ENCODE data around the gene BCL2L13. TPM values are rescaled to one million over a fixed set of nuclear protein-coding genes. Genes with fewer than 3 reads are reported as not detected.
"Not testable (repeated sequence)": the region's sequence is repeated elsewhere in the genome, so short reads cannot be mapped to it uniquely, and the experiment has no call there.

Gene BCL2L13
- total RNA-seq, 1 donor from 2014 or later: 98.4 TPM

DNA sequence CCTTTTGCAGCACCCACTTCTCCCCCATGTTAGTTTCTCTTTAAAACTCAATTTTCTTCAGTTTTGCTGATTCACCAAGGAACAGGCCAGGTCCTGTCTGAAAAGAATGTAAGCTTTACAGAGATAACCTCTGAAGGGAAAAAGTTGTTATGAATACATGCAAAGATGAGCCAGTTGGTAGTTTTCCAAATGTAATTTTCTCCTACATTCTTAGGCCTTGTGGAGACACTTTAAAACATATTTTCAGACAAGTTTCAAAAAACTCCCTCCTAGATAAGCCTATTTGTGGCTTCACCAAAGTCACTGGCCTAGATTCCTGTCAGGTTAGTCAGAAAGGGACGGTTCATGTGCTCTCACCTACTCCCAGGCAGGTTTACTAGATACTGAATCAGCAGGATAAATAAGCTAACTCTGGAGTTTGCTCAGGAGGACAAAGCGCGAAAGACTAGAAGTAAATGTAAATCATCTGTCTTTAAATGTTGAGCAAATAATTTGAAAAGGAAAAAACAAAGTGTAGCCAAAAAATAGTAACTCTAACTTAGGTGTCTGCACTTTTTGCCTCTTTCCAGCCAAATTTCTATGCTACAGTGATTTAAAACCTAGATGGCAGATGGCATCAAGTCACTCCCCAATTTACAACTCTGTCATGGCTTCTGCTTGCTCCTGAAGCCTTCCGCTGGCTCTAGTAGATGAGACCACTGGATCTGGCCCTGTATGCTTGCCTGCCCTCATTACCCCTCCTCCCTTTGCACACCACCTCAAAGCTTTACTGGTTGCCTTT lies 5.2 kb upstream of the BCL2L13 start:
- DNase-seq: no peak
- no peak for ATAC-seq (ENCODE audit: poor library complexity)
- intact Hi-C loops (cut with DNase I): no loop called here

GRCh38 chr22:17633998-17634323 lies 4.6 kb upstream of the BCL2L13 start:
- intact Hi-C loops (cut with DNase I): no loop called here
- ATAC-seq (ENCODE audit: poor library complexity) (no peak), DNase-seq (no peak)

- intact Hi-C loops (cut with DNase I): no loop called here
- DNase-seq: no peak
- no peak for ATAC-seq (ENCODE audit: poor library complexity)
Observed at GRCh38 chr22:17634696-17635095, 3.9 kb upstream of the BCL2L13 start.

DNA sequence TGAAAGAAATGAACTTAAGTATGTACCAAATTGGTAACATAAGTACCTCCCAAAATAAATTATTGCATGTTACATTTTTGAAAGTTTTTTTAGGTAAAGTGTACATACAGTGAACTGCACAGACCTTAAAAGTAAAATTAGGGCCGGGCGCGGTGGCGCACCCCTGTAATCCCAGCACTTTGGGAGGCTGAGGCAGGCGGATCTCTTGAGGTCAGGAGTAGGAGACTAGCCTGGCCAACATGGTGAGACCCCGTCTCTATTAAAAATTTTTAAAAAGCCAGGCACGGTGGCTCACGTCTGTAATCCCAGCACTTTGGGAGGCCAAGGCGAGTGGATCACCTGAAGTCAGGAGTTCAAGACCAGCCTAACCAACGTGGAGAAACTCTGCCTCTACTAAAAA lies 1.7 kb upstream of the BCL2L13 start:
- ATAC-seq (ENCODE audit: poor library complexity); DNase-seq; intact Hi-C loops (cut with DNase I): not testable (repeated sequence)

DNA sequence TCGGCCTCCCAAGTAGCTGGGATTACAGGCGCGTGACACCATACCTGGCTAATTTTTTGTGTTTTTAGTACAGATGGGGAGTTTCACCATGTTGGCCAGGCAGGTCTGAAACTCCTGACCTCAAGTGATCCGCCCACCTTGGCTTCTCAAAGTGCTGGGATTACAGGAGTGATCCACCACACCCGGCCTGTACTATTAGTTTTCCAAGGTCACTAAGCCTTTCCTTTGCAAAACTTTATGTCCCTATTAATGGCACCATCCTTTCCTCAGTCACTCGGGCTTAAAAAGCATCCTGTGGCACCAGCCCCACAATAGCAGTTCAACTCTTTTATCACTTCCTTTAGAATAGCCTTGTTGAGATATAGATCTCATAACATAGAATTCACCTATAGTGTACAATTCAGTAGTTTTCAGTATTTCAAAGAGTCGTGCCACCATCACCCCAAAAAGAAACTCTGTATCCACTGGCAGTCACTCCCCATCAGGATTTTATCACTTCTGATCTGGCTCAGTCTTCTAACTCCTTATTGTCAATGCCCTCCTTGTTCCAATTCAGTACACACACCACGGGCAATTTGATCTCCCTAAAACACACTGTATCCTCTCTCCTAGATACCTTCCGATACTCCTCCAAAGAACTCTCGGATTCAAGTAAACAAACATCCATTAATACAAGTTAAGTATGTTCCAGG lies 921 bp upstream of the BCL2L13 start:
- DNase-seq (no peak), ATAC-seq (ENCODE audit: poor library complexity) (no peak)
- intact Hi-C loops (cut with DNase I): no loop called here

DNA sequence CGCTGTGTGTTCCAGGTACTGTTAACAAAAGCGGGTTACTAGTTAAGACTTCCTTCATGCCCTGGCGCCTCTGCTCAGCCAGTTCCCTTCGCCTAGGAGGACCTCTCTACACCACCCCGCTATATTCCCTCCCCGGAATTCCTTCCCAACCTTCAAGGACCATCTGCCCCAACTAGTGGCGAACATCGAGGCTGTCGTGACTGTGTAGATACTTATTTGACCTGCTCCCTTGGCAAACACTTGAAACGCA lies 450 bp upstream of the BCL2L13 start:
- DNase-seq (no peak), ATAC-seq (ENCODE audit: poor library complexity) (peak; percentile 48)
- intact Hi-C loops (cut with DNase I): no loop called here

DNA sequence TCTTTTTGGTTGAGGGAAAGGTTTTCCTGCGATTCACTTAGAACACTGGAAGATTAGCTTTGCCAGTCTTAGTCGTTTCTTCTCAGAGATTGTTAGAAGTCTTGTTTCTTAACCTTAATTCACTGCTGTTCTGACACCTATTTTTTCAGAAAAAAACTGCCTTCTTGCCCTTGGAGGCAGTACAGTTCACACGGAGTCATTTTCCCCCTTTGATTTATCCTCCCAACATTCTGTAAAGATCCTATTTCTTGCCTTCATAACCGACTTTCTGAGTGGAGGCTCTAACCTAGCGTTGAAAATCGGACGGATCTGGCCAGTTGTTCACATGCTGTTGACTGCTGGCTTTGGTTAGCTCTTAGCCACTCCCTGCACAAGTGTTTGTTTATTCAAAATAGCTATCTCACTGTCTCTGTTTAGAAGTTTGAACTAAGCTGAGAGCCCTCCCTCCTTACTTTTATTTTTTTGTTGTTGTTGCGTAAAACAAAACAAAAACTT lies 737 bp downstream of the BCL2L13 start:
- DNase-seq (no peak), ATAC-seq (ENCODE audit: poor library complexity) (peak; percentile 68)
- intact Hi-C loops (cut with DNase I): no loop called here

DNA sequence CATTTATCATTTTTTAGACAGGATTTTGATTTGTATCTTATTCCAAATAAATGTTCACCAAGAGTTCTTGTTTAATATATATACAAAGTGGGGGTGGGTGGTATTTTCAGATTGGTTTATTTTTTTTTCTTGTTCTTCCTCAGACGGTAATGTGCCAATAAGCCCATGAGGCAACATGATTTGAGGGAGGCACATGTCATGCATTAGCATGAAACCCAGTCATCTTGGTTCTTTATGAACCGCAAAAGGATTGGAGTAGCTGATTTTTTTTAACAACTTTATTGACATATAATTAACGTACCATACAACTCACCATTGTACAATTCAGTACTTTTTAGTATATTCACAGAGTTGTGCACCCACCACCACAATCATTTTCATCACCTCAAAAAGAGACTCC lies 2.7 kb downstream of the BCL2L13 start:
- DNase-seq: no peak
- ATAC-seq (ENCODE audit: poor library complexity): no peak
- intact Hi-C loops (cut with DNase I): no loop called here

- intact Hi-C loops (cut with DNase I); ATAC-seq (ENCODE audit: poor library complexity); DNase-seq: not testable (repeated sequence)
Observed at GRCh38 chr22:17642357-17642756, 3.8 kb downstream of the BCL2L13 start.

DNA sequence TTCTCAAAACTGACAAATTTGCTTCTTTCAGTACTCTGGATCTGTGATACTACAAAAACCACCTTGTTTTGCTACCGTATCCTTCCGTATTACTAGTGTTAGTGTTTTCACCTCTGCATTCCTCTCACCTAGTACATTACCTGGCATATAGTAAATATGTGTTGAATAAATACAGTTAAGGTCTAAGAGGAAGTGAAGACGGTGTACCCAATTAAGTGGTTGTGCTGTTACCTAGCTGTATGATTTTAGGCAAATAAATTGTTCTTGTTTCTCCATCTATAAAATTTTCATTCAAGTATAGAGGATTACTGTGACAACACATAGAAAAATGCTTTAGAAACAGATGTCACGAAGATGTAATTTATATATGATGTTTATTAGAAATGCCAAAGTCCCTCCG lies 8.9 kb downstream of the BCL2L13 start:
- intact Hi-C loops (cut with DNase I): no loop called here
- ATAC-seq (ENCODE audit: poor library complexity): no peak
- no peak for DNase-seq

DNA sequence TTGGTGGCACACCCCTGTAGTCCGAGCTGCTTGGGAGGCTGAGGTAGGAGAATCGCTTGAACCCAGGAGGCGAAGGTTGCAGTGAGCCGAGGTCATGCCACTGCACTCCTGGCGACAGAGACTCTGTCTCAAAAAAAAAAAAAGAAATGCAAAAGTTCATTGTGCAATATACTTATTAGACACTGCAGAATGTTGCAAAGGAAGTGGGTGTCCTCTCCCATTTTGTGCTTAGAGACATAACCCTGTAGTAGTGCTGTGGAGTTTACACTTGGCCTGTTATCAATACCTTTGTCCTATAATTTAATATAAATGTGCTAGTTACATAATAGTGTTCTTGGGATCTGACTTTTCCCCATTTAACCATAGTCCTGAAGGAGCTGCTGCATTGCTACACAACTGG lies 9.4 kb downstream of the BCL2L13 start:
- ATAC-seq (ENCODE audit: poor library complexity): no peak
- DNase-seq: no peak
- intact Hi-C loops (cut with DNase I): no loop called here

GRCh38 chr22:17648569-17648968 lies 10.0 kb downstream of the BCL2L13 start:
- no peak for DNase-seq
- ATAC-seq (ENCODE audit: poor library complexity): no peak
- intact Hi-C loops (cut with DNase I): no loop called here

DNA sequence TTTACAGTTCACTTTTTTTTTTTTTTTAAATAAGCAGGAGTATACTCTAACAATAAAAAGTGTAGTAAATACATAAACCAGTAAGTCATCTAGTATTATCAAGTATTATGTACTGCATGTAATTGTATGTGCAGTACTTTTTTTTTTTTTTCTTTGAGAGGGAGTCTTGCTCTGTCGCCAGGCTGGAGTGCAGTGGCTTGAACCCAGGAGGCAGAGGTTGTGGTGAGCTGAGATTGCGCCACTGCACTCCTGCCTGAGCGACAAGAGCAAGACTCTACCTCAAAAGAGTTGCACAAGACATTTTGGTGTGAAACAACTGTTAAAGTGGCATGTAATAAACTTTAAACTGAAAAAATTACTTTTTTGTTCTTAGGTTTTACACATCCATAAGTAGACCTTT lies 16.7 kb downstream of the BCL2L13 start:
- ATAC-seq (ENCODE audit: poor library complexity) (no peak), DNase-seq (no peak)
- intact Hi-C loops (cut with DNase I): no loop called here

- DNase-seq (no peak), ATAC-seq (ENCODE audit: poor library complexity) (no peak)
- intact Hi-C loops (cut with DNase I): no loop called here
Observed at GRCh38 chr22:17656870-17657395, 18.4 kb downstream of the BCL2L13 start.

DNA sequence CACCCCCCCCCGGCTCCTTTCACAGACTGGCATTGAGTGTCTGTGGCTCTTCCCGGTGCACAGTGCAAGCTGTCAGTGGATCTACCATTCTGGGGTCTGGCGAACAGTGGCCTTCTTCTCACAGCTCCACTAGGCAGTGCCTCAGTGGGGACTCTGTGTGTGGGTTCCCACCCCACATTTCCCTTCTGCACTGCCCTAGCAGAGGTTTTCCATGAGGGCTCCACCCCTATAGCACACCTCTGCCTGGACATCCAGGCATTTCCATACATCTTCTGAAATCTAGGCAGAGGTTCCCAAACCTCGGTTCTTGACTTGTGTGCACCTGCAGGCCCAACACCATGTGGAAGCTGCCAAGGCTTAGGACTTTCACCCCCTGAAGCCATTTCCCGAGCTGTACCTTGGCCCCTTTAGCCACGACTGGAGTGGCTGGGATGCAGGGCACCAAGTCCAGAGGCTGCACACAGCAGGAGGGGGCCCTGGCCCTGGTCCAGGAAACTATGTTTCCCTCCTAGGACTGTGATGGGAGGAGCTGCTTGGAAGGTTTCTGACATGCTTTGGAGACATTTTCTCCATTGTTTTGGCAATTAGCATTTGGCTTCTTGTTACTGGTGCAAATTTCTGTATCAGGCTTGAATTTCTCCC lies 26.0 kb downstream of the BCL2L13 start:
- intact Hi-C loops (cut with DNase I): no loop called here
- no peak for DNase-seq
- no peak for ATAC-seq (ENCODE audit: poor library complexity)

DNA sequence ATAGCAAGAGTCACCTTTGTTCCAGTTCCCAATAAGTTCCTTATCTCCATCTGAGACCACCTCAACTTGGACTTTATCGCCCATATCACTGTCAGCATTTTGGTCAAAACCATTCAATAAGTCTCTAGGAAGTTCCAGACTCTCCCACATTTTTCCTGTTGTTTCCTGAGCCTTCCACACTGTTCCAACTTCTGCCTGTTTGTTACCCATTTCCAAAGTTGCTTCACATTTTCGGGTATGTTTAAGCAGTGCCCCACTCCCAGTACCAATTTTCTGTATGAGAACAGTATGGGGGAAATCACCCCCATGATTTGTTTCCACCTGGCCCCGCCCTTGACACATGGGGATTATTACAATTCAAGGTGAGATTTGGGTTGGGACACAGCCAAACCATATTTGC lies 26.7 kb downstream of the BCL2L13 start:
- intact Hi-C loops (cut with DNase I): no loop called here
- no peak for ATAC-seq (ENCODE audit: poor library complexity)
- no peak for DNase-seq

DNA sequence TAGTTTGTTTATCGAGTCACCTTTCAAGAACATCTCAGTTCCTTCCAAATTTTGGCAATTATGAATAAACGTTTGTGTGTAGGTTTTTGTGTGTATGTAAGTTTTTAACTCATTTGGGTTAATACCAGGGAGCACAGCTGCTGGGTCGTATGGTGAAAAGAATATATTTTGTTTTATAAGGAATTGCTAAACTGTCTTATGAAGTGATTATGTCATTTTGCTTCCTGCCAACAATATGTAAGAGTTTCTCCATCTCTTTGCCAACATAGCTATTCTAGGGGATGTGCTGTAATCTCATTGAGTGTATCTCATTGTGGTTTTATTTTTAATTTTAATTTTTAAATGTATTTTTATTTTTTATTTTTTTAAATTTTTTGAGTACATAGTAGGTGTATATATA lies 27.3 kb downstream of the BCL2L13 start:
- DNase-seq: no peak
- ATAC-seq (ENCODE audit: poor library complexity): no peak
- intact Hi-C loops (cut with DNase I): no loop called here

DNA sequence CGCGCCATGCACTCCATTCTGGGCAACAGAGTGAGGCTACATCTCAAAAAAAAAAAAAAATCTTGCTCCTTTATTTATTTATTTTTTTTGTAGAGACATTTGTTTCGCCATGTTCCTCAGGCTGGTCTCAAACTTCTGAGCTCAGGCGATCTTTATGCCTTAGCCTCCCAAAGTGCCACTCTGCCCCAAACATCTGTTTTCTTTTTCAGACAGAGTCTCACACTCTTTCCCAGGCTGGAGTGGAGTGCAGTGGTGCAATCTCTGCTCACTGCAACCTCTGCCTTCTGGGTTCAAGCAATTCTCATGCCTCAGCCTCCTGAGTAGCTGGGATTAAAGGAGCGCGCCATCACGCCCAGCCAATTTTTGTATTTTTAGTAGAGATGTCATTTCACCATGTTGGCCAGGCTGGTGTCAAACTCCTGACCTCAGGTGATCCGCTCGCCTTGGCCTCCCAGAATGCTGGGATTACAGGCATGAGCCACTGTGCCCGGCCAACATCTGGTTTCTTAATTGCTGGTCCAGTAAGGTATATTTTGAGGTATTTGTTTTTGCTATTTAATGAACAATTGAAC lies 33.0 kb downstream of the BCL2L13 start:
- ATAC-seq (ENCODE audit: poor library complexity); DNase-seq; intact Hi-C loops (cut with DNase I): not testable (repeated sequence)

DNA sequence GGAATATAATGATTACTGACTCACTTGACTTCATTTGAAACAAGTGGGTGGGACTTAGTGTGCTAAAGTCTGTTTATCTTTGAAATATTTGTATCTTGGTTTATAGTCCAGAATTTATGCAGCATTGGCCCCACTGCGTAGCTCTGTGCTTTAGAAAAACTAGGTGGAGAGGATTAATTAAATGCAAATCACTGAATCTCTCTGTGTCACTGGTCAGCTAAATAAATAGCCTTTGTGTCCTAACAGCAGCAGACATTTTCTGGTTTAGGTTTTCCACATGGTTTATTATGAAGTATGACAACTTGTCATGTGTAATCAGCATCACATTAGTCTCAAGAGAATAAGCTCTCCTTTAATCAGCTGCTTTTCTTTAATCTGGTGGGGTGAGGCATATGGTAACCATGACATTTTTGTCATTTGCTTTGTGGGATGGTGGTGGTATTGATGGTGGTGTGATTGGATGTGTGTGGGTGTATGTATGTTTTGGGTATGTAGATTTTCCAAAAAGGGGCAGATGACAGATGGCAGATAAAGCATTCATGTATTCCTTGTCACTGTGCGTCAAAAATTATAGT lies 33.9 kb downstream of the BCL2L13 start:
- no peak for DNase-seq
- no peak for ATAC-seq (ENCODE audit: poor library complexity)
- intact Hi-C loops (cut with DNase I): no loop called here

Data from Right ventricle myocardium superior (tissue), 1 donor.